Measurements from ENCODE around the gene TMEM117.

GRCh38 chr12:44397631-44398030, 561.8 kb downstream of the TMEM117 start:
- no peak for TF ChIP-seq POLR2AphosphoS5 (IDR thresholded peaks at IDR 0.05; ENCODE audit: insufficient read depth in 1 of 2, low read depth in 1 of 2)
- TF ChIP-seq CTCF (IDR thresholded peaks at IDR 0.05): no peak
